Tibial artery (tissue), 4 donors: Measurements from ENCODE around the gene ELN.

Experiments used
- DNase-seq, 2 donors: peaks; one replicate each; pipeline ENCODE4 v3.0.0-alpha.2; 2019
- H3K27ac ChIP-seq, 2 donors: fragments of 200-600 bp; sonication (generic) in 1 of 2; 1 replicate in 1 of 2; 2 replicates in 1 of 2; pipeline ENCODE4 v1.5.1; 2018 to 2019; ENCODE audit warnings: mild to moderate bottlenecking in 1 of 2
- H3K27me3 ChIP-seq, 2 donors: fragments of 200-600 bp; sonication (generic) in 1 of 2; one replicate each; pipeline versions ENCODE4 v1.5.1 to v1.6.0; 2016 to 2019
- H3K36me3 ChIP-seq, 3 donors: fragments of 200-600 bp; sonication (generic) in 2 of 3; one replicate each; pipeline ENCODE4 v1.5.1; 2016 to 2019; ENCODE audit warnings: mild to moderate bottlenecking in 2 of 3
- H3K4me1 ChIP-seq, 4 donors: fragments of 200-600 bp; sonication (generic) in 2 of 4; 1 replicate in 3 of 4; 2 replicates in 1 of 4; pipeline ENCODE4 v1.5.1; 2016 to 2019
- H3K4me3 ChIP-seq, 2 donors: fragments of 200-600 bp; sonication (generic) in 1 of 2; 1 replicate in 1 of 2; 2 replicates in 1 of 2; pipeline ENCODE4 v1.5.1; 2018 to 2019; ENCODE audit warnings: mild to moderate bottlenecking in 2 of 2
- H3K9me3 ChIP-seq, 3 donors: fragments of 200-600 bp; sonication (generic) in 1 of 3; one replicate each; pipeline ENCODE4 v1.5.1; 2016 to 2019
- CTCF ChIP-seq, 2 experiments: fragments of 200-600 bp in 1 of 2; fragments of 450-650 bp in 1 of 2; IDR thresholded peaks; one replicate each; pipeline ENCODE4 v1.5.1; 2017 to 2019; ENCODE audit warnings: antibody characterized with exemption in 2 of 2, mild to moderate bottlenecking in 1 of 2, moderate library complexity in 1 of 2
- intact Hi-C: fragments of 100-400 bp; cut with DNase I; formaldehyde crosslinking; loops from one replicate; pipeline ENCODE4 v1.15.0; 2023; ENCODE audit warnings: low total_unique reads

The ELN gene

GRCh38 chr7:74057216-74057925 lies 29.4 kb downstream of the ELN start:
- Histone ChIP-seq H3K27me3 (no peaks in the 10 kb centered on the region), H3K27ac (peak overlapping the region; percentile 53 to 84), H3K4me3 (no peak overlapping the region), H3K9me3 (no peaks in the 10 kb centered on the region), H3K4me1 (peaks cover 0 to 45% (median 31%) of the 10 kb centered on the region in 4 donors), H3K36me3 (peaks cover 83 to 94% (median 89%) of the 10 kb centered on the region in 3 donors)
- intact Hi-C loops, result no loop called here
- no peak for TF ChIP-seq CTCF (IDR thresholded peaks at IDR 0.05)
- peak in 1 of 2 donors; percentile 64 for DNase-seq

- Histone ChIP-seq H3K4me3 (no peak overlapping the region), H3K27ac (peak overlapping the region; percentile 53 to 84), H3K27me3 (no peaks in the 10 kb centered on the region), H3K9me3 (no peaks in the 10 kb centered on the region), H3K4me1 (peaks cover 0 to 51% (median 35%) of the 10 kb centered on the region in 4 donors), H3K36me3 (peaks cover 83 to 93% (median 90%) of the 10 kb centered on the region in 3 donors)
- no peak for TF ChIP-seq CTCF (IDR thresholded peaks at IDR 0.05)
- intact Hi-C loops, result no loop called here
- no peak for DNase-seq
Measured at GRCh38 chr7:74057987-74058386, 30.0 kb downstream of the ELN start.

GRCh38 chr7:74058486-74058885 lies 30.5 kb downstream of the ELN start:
- peak in 1 of 2 donors; percentile 64 for DNase-seq
- Histone ChIP-seq H3K36me3 (peaks cover 83 to 93% (median 90%) of the 10 kb centered on the region in 3 donors), H3K27ac (peak overlapping the region; percentile 84 to 87), H3K4me3 (no peak overlapping the region), H3K9me3 (no peaks in the 10 kb centered on the region), H3K27me3 (no peaks in the 10 kb centered on the region), H3K4me1 (peaks cover 0 to 51% (median 35%) of the 10 kb centered on the region in 4 donors)
- TF ChIP-seq CTCF (IDR thresholded peaks at IDR 0.05), result no peak
- intact Hi-C loops, result no loop called here

- TF ChIP-seq CTCF (IDR thresholded peaks at IDR 0.05), result no peak
- Histone ChIP-seq H3K27ac (peak overlapping the region; percentile 84 to 87), H3K4me3 (no peak overlapping the region), H3K36me3 (peaks cover 79 to 93% (median 90%) of the 10 kb centered on the region in 3 donors), H3K4me1 (peaks cover 0 to 51% (median 35%) of the 10 kb centered on the region in 4 donors), H3K9me3 (no peaks in the 10 kb centered on the region), H3K27me3 (no peaks in the 10 kb centered on the region)
- peak in 1 of 2 donors; percentile 33 for DNase-seq
- intact Hi-C loops, result no loop called here
Measured at GRCh38 chr7:74059037-74059436, 31.1 kb downstream of the ELN start.

GRCh38 chr7:74059681-74060588 lies 32.0 kb downstream of the ELN start:
- peak in 1 of 2 donors; percentile 82 for DNase-seq
- Histone ChIP-seq H3K4me3 (no peak overlapping the region), H3K9me3 (no peaks in the 10 kb centered on the region), H3K36me3 (peaks cover 77 to 93% (median 87%) of the 10 kb centered on the region in 3 donors), H3K4me1 (peaks cover 0 to 51% (median 35%) of the 10 kb centered on the region in 4 donors), H3K27me3 (no peaks in the 10 kb centered on the region), H3K27ac (peak overlapping the region; percentile 84 to 87)
- intact Hi-C loops, result no loop called here
- no peak for TF ChIP-seq CTCF (IDR thresholded peaks at IDR 0.05)
